Cortex of kidney (tissue), 1 donor: Measurements from ENCODE around the gene MALL.
"Not testable (repeated sequence)": the region's sequence is repeated elsewhere in the genome, so short reads cannot be mapped to it uniquely, and the experiment has no call there.

Source experiments
- DNase-seq: peaks from one replicate; lab custom pipeline; 2025; lab: John Stamatoyannopoulos, UW

The MALL gene

GRCh38 chr2:110049769-110050168 lies 65.9 kb downstream of the MALL start:
- not testable (repeated sequence) for DNase-seq

GRCh38 chr2:110048255-110049197 lies 67.1 kb downstream of the MALL start:
- DNase-seq = not testable (repeated sequence)

GRCh38 chr2:110047225-110047624 lies 68.4 kb downstream of the MALL start:
- DNase-seq = not testable (repeated sequence)

GRCh38 chr2:110041941-110042660 lies 73.5 kb downstream of the MALL start:
- not testable (repeated sequence) for DNase-seq

GRCh38 chr2:110037336-110037735 lies 78.3 kb downstream of the MALL start:
- not testable (repeated sequence) for DNase-seq

GRCh38 chr2:110035384-110035783 lies 80.2 kb downstream of the MALL start:
- not testable (repeated sequence) for DNase-seq

GRCh38 chr2:110034935-110035334 lies 80.7 kb downstream of the MALL start:
- not testable (repeated sequence) for DNase-seq
